NCI-H2107 treated with DMSO at 0.1 percent for 48 hours (cell line): ENCODE results near the gene WNT4.
"Not testable (repeated sequence)": the region's sequence is repeated elsewhere in the genome, so short reads cannot be mapped to it uniquely, and the experiment has no call there.

Experiments used
- DNase-seq: peaks from one replicate; lab custom pipeline; 2025; ENCODE audit not compliant: unreplicated experiment; lab: John Stamatoyannopoulos, UW

The WNT4 gene

GRCh38 chr1:22114083-22115012 lies 28.5 kb downstream of the WNT4 start:
- no peak for DNase-seq

GRCh38 chr1:22112554-22112953 lies 30.3 kb downstream of the WNT4 start:
- DNase-seq, result no peak

- no peak for DNase-seq
These were observed 31.3 kb downstream of the WNT4 start for GRCh38 chr1:22111620-22112019.

DNA sequence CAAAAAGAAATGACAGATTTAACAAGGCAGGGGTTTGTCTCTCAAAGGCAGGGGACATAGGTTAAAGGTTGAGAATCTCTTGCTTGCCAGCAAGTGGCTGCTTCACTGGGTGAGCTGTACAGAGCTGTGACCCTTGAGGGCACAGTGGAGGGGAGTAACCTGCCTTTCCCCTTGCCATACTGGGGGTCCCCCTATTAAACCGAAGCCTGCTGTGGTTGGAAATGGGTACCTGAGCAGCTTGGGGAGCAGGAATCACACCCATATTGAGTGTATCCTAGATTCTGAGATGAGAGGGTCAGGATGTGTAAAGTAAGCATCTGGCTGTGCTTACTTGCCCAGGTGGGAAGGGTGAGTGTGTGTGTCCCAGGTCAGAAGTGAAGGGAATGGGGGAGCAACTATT lies 31.8 kb downstream of the WNT4 start:
- DNase-seq, result no peak

GRCh38 chr1:22110016-22110415 lies 32.9 kb downstream of the WNT4 start:
- no peak for DNase-seq

DNA sequence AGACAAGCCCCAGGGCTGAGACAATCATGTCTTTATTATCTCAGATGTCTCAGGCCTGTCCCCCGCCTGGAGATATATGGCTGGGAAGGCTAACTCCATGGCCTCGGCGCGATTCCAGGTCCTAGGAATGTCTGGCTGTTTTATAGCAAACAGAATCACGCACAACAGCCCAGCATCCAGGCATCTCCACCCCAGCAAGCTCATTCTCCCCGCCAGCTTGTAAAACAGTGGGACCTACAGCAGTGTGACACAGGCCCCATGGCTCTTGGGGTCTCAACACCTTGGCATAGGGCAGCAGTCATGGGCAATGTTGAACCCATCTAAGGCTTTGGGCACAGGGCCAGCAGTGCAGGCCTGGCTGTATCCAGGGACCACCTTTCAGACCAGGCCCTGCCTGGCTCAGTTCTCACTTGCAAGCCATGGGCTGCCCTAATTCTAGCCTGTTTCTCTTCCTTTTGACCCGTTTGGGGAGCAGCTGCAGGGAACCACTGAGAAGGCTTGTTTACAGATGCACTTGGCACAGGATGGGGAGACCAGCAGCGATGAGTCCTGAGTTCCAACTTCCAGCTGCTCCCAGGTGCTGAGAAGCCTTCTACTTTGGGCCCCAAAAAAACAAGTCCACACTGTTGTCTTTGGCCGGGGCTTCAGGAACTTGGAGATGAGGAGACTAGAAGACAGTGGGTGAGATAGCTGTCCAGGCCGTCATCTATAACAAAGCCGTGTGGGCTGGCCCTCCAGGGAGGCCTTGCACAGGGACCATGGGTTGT lies 34.4 kb downstream of the WNT4 start:
- no peak for DNase-seq

- DNase-seq, result no peak
These were observed 35.8 kb downstream of the WNT4 start for GRCh38 chr1:22107126-22107525.

- peak; percentile 38 for DNase-seq
These were observed 37.2 kb downstream of the WNT4 start for GRCh38 chr1:22105611-22106207.

DNA sequence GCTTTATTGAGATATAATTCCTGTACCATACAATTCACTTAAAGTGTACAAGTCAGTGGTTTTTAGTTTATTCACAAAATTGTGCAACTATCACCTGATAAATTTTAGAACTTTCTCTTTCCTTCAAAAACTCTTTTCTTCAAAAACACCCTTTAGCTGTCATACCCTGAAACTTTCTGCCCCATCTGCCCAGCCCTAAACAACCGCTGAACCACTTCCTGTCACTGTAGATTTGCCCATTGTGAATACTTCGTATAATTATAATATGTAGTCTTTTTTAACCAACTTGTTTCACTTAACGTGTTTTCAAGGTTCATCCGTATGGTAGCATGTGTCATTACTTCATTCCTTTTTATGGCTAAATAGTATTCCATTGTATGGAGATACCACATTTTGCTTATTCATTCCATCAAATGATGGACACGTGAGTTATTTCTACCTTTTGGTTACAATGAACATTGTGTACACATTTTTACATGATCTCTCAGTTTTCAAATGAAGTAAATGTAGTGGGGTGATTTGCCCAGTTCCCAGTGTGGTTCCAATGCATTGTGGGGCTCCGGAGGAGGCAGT lies 37.9 kb downstream of the WNT4 start:
- DNase-seq, result no peak

- DNase-seq, result no peak
These were observed 38.8 kb downstream of the WNT4 start for GRCh38 chr1:22104094-22104493.

GRCh38 chr1:22102746-22103145 lies 40.2 kb downstream of the WNT4 start:
- DNase-seq, result no peak

GRCh38 chr1:22101995-22102394 lies 40.9 kb downstream of the WNT4 start:
- no peak for DNase-seq

- no peak for DNase-seq
These were observed 41.7 kb downstream of the WNT4 start for GRCh38 chr1:22101199-22101598.

GRCh38 chr1:22100168-22100567 lies 42.7 kb downstream of the WNT4 start:
- no peak for DNase-seq

- DNase-seq, result no peak
These were observed 44.1 kb downstream of the WNT4 start for GRCh38 chr1:22098752-22099151.

GRCh38 chr1:22096463-22096862 lies 46.4 kb downstream of the WNT4 start:
- DNase-seq, result no peak

- DNase-seq, result no peak
These were observed 46.9 kb downstream of the WNT4 start for GRCh38 chr1:22096036-22096435.

DNA sequence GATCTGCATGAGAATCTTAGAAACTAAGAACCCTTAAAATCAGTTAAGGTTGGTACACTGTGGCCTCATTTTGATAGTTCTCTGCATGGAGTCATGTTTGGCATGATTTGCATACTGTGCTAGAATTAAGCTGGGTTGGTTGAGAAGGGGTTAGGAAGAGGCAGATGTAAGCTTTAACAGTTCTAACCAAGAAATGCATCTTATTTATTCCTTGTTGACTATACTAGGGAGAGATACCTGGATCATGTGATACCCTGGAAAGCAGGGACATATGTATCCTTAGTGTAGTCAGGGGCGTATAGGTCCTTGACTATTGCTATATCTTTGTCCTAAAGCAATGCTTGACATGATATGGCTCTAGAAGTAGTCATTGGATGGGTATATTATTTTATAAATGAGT lies 49.4 kb downstream of the WNT4 start:
- DNase-seq, result no peak

GRCh38 chr1:22092026-22092768 lies 50.7 kb downstream of the WNT4 start:
- not testable (repeated sequence) for DNase-seq

GRCh38 chr1:22090867-22091266 lies 52.0 kb downstream of the WNT4 start:
- no peak for DNase-seq

DNA sequence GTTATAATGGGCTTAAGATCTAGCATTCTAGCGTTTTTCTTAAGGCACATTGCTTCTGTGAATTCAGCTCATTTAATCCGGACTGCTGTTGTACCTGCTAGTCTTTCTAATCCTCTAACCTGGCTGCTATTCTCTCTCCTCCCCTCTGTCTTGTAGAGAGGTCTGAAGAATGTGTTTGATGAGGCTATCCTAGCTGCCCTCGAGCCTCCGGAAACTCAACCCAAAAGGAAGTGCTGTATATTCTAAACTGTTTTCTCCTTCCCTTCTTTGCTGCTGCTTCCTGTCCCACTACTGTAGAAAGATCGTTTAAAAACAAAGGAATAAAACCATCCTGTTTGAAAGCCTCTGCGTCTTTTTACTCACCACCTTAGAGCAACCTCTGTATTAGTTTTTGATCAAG lies 53.1 kb downstream of the WNT4 start:
- no peak for DNase-seq
